KOPT-K1 (cell line): ENCODE measurements around the gene SMURF2.

ENCODE experiments used
- H3K27ac ChIP-seq: fragments of 200-600 bp; sonication (generic); 2 replicates; pipeline ENCODE4 v1.5.1; 2016; ENCODE audit warnings: antibody characterized with exemption, mild to moderate bottlenecking, low read depth, low read length; ENCODE audit not compliant: poor library complexity, severe bottlenecking
- H3K36me3 ChIP-seq: fragments of 200-600 bp; sonication (generic); 2 replicates; pipeline ENCODE4 v1.5.1; 2017; ENCODE audit warnings: antibody characterized with exemption, mild to moderate bottlenecking, low read length, moderate library complexity; ENCODE audit not compliant: insufficient read depth
- H3K9me3 ChIP-seq: fragments of 200-600 bp; sonication (generic); 2 replicates; pipeline ENCODE4 v1.5.1; 2017; ENCODE audit warnings: antibody characterized with exemption, low read length, mild to moderate bottlenecking; ENCODE audit not compliant: insufficient read depth, poor library complexity, severe bottlenecking

Gene SMURF2

GRCh38 chr17:64532409-64532808, 129.7 kb downstream of the SMURF2 start:
- H3K27ac ChIP-seq = no peak overlapping the region
- H3K36me3 ChIP-seq = peaks cover 100% of the 10 kb centered on the region
- H3K9me3 ChIP-seq = no peaks in the 10 kb centered on the region

- Histone ChIP-seq H3K36me3 (peaks cover 100% of the 10 kb centered on the region), H3K27ac (no peak overlapping the region), H3K9me3 (no peaks in the 10 kb centered on the region)
These were observed 130.1 kb downstream of the SMURF2 start for GRCh38 chr17:64531955-64532371.

GRCh38 chr17:64529221-64529620, 132.9 kb downstream of the SMURF2 start:
- Histone ChIP-seq H3K27ac (no peak overlapping the region), H3K36me3 (peaks cover 100% of the 10 kb centered on the region)

GRCh38 chr17:64527914-64528313, 134.2 kb downstream of the SMURF2 start:
- H3K36me3 ChIP-seq = peaks cover 100% of the 10 kb centered on the region
- no peak overlapping the region for H3K27ac ChIP-seq
- no peaks in the 10 kb centered on the region for H3K9me3 ChIP-seq

More at GRCh38 chr17:64529221-64529620, 132.9 kb downstream of the SMURF2 start:
- H3K9me3 ChIP-seq = no peaks in the 10 kb centered on the region

- peaks cover 100% of the 10 kb centered on the region for H3K36me3 ChIP-seq
- H3K27ac ChIP-seq = no peak overlapping the region
- H3K9me3 ChIP-seq = no peaks in the 10 kb centered on the region
These were observed 141.7 kb downstream of the SMURF2 start for GRCh38 chr17:64520359-64520758.

GRCh38 chr17:64519601-64520000, 142.5 kb downstream of the SMURF2 start:
- no peaks in the 10 kb centered on the region for H3K9me3 ChIP-seq
- H3K27ac ChIP-seq = no peak overlapping the region
- peaks cover 100% of the 10 kb centered on the region for H3K36me3 ChIP-seq

- H3K9me3 ChIP-seq = no peaks in the 10 kb centered on the region
- no peak overlapping the region for H3K27ac ChIP-seq
- peaks cover 100% of the 10 kb centered on the region for H3K36me3 ChIP-seq
These were observed 146.3 kb downstream of the SMURF2 start for GRCh38 chr17:64515829-64516228.

- Histone ChIP-seq H3K36me3 (peaks cover 100% of the 10 kb centered on the region), H3K27ac (no peak overlapping the region), H3K9me3 (no peaks in the 10 kb centered on the region)
These were observed 146.7 kb downstream of the SMURF2 start for GRCh38 chr17:64515419-64515818.

GRCh38 chr17:64509179-64509578, 152.9 kb downstream of the SMURF2 start:
- Histone ChIP-seq H3K27ac (no peak overlapping the region), H3K9me3 (no peaks in the 10 kb centered on the region), H3K36me3 (peaks cover 73% of the 10 kb centered on the region)

- Histone ChIP-seq H3K36me3 (peaks cover 73% of the 10 kb centered on the region), H3K9me3 (no peaks in the 10 kb centered on the region), H3K27ac (no peak overlapping the region)
These were observed 153.4 kb downstream of the SMURF2 start for GRCh38 chr17:64508683-64509082.

GRCh38 chr17:64507413-64507782, 154.7 kb downstream of the SMURF2 start:
- Histone ChIP-seq H3K36me3 (peaks cover 73% of the 10 kb centered on the region), H3K9me3 (no peaks in the 10 kb centered on the region), H3K27ac (peak overlapping the region; percentile 100)

GRCh38 chr17:64506576-64507412, 155.3 kb downstream of the SMURF2 start, which contains the start of gene CEP95:
Gene CEP95, plus strand, starts transcription at chr17:64506977. Its CDS starts 121 bp downstream, at chr17:64507098.
- Histone ChIP-seq H3K27ac (peak within 1 kb of the TSS; percentile 100), H3K36me3 (peaks cover 73% of the 10 kb centered on the region), H3K9me3 (no peaks in the 10 kb centered on the region)

GRCh38 chr17:64506201-64506575, 155.9 kb downstream of the SMURF2 start, which contains the start of gene DDX5:
Gene DDX5, minus strand, starts transcription at chr17:64506289. Its CDS starts 170 bp downstream, at chr17:64506119.
- Histone ChIP-seq H3K36me3 (peaks cover 73% of the 10 kb centered on the region), H3K9me3 (no peaks in the 10 kb centered on the region), H3K27ac (peak within 1 kb of the TSS; percentile 100)

GRCh38 chr17:64505340-64506200, 156.5 kb downstream of the SMURF2 start:
- H3K27ac ChIP-seq = peak overlapping the region; percentile 100
- H3K36me3 ChIP-seq = peaks cover 73% of the 10 kb centered on the region
- H3K9me3 ChIP-seq = no peaks in the 10 kb centered on the region

GRCh38 chr17:64504769-64505339, 157.3 kb downstream of the SMURF2 start:
- peak overlapping the region; percentile 100 for H3K27ac ChIP-seq
- peaks cover 73% of the 10 kb centered on the region for H3K36me3 ChIP-seq
- no peaks in the 10 kb centered on the region for H3K9me3 ChIP-seq
